NCI-H146 (cell line): Measurements from ENCODE around the gene CAPG.
"Not testable (repeated sequence)": the region's sequence is repeated elsewhere in the genome, so short reads cannot be mapped to it uniquely, and the experiment has no call there.

Experiments
- DNase-seq: peaks from one replicate; lab custom pipeline; 2025; lab: John Stamatoyannopoulos, UW

Gene CAPG

DNA sequence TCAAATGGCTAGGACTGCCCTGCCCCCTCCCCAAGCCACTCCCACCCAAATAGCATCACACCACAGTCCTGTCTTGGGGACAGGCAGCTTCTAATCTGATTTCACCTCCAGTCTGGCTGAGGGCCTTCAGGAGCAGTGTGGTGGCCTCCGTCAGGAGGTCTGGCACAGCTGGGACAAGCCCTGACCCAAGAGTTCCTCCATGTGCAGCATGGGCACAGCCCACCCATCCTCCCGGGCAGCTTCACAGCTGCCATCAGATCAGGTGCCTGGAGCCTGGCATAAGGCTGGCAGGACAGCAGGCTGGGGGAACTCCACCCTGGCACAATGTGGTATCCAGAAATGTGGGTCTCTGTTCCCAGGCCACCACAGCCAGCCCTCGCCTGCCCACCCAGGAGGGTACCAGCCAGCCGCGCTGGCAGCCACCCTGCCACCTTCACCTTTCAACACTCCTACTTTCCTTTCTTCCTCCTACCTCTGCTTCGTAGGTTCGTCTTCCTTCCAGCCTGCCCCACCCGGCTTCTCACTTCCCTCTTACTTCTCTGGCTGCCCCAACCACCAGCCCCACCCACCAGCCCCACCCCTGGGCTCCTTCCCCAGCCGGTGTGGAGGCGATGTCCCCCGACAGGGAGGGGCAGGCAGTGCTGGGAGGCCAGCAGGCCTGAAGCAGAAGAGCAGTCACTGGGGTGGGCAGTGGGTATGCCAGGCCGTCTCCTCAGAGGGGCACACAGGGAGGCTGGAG, at the start of gene CAPG:
Gene CAPG (minus strand): TSS at position 522 of the 739 bp plus-strand sequence. CDS start 8,221 bp downstream, outside the sequence.
- no peak for DNase-seq

GRCh38 chr2:85459771-85460170, 49.6 kb upstream of the CAPG start:
- no peak for DNase-seq

- DNase-seq = no peak
Observed at GRCh38 chr2:85458601-85459563, 48.7 kb upstream of the CAPG start.

DNA sequence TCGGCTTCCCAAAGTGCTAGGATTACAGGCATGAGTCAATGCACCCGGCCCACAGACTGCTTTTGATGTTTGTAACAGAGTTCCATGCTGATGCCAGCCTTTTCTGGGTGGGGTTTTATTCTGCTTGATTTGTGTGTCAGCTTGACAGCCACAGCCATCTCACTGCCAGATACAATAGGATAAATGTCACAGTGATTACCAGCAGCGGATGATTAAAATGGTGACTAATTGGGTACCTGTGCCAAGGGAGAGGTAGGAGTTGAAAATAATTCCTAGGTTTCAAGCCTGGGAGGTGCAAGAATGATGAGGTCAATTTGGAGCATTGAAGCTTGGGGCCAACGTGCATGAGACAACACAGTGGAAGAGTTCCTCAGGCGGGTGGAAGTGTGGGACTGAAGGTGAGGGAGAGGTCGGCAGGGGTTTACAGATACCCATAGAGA, 47.7 kb upstream of the CAPG start:
- DNase-seq = no peak

DNA sequence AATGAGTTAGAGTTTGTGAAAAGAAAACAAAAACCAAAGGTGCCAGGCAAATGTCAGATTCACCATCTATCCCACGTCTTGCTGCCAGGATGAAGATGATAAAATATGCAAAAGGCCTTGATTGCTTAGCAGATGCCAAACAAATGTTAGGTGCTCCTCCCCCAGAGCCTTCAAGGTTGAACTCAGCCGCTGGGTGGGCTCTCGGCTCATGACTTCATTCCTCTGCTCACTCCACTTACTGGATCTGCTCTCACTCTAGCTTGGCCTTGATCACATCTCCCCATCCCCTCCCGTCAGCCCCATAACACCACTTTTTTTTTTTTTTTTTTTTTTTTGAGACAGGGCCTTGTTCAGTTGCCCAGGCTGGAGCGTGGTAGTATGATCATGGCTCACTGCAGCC, 46.9 kb upstream of the CAPG start:
- no peak for DNase-seq

DNA sequence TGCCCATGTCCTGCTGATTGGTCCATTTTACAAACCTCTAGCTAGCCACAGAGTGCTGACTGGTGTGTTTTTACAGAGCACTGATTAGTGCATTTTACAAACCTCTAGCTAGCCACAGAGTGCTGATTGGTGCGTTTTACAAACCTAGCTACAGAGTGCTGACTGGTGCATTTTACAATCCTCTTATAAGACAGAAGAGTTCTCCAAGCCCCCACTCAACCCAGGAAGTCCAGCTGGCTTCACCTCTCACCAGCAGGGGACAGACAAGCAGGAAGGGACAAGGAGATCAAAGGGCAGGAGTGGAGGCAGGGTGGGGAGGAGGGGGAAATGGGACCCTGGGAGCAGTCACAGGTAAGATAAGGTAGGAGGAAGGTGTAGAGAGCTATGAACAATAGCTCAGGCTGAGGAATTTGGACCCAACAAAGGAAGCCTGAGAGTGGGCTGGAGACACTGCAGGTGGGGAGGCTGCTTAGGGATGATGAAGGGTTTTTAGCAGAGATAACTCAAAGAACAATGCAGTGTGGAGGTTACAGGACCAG, 45.5 kb upstream of the CAPG start:
- no peak for DNase-seq

DNA sequence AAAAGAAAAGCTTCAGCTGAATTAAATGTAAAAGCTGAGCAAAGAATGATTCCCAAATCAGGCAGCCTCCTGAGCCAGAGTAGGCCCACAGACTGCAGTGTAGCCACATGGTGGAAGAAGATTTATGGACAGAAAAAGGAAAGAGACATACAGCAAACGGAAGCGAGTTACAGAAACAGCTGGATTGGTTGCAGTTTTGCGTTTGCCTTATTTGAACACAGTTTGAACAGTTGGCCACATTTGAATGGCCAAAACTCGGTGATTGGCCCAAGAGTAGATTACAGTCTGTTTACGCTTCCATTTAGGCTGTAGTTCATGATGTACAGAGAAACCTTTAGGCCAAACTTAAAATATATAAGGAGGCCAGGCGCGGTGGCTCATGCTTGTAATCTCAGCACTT, 43.4 kb upstream of the CAPG start:
- no peak for DNase-seq

GRCh38 chr2:85452237-85452636, 42.1 kb upstream of the CAPG start:
- no peak for DNase-seq

DNA sequence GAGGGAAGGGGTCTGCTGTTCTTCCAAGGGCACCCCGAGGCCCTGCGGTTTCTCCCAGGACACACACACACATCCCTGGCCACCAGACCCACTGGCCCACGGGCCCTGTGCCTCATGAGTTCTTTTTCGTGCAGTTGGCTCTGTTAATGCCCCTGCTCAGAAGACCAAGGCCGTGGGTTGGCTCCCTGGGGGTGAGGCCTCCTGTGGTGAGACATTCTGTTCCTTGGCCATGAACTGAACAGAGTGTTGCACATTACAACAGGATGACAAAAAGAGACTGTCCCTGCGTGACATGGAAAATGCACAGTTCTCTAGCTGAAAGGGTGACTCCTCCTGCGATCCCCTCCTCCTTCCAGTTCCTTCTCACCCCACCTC, 39.0 kb upstream of the CAPG start:
- DNase-seq = no peak

GRCh38 chr2:85448461-85449213, 38.5 kb upstream of the CAPG start:
- DNase-seq = no peak

DNA sequence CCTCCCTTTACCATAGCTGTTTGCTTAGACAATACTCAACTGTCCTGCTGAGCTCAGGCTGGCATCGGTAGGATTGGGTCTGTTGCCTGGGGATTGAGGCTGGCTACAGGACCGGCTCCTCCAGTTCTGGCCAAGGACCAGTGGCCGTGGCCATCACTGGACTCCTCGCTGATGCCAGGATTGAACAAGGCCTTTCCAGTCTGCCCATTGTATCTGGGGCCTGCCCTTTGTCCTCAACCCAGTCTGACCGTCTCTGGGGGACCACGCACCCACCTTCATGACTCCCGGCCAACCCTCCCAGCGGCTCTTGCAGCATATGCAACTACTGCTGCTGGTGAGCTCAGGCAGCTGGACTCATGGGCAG, 37.0 kb upstream of the CAPG start:
- no peak for DNase-seq

DNA sequence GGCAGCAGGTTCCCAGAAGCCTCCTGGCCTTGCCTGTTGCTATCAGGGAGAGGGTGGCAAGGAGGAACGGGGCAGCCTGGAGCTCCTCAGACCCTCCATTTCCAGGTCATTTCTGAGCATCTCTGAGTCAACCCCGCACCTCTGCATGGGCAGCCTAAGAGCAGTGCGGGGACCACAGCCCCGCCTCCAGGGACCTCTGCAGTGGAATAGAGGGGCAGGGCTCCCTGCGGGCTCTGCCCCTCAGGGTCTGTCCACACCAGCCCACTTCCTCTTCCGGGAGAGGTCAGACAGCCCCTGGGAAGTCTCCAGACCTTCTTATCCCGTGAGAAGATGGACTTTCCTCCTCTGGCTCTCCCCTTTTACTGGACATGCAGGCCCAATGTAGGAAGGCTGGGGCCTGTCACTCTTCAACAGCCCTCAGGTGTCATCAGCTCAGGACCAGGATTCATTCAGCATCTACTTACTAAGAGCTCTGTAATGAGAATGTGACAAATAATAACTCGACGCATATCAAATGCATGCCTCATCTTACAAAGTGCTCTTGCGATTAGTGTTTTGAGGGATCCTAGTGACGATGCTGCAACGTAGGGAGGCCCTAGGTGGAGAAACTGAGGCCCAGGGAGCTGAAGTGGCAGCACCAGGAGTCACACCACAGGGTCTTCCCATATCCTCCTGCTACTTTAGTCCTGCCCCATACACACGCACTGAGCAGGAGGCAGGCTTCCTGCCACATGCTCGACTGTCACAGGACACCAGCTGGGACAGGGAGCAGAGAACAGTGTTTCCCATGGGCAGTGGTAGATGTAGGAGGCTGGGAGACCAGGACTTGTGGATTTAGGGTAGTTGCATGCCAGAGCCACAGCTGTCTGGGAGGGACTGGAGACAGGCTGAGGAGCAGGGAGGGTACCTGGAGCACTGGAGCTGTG, 36.4 kb upstream of the CAPG start:
- DNase-seq = no peak

GRCh38 chr2:85445316-85446295, 35.4 kb upstream of the CAPG start:
- DNase-seq = no peak

DNA sequence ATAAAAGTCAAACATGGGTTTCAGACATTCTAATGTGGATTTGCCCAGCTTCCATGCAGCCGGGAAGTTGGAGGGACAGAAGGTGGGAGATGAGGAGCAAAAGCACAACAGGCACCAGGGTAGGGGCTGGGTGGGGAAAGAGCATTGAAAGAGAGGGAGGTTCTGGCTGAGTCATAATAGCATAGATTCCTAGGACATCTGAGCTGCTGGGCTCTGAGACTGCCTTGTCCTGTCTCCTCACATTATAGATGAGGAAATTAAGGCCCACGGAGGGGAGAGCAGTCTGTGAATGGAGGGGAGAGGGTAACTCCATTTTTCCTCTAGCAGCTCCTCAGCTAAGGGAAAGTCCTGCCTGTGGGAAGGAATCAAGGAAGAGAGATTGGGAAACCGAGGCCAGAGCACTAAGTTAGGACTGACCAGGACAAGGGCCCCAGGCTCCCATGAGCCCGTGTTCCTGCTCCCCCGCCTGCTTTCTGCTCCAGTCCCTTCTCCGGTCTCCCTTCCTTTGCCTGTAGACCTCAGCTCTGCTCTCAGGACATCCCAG, 34.5 kb upstream of the CAPG start:
- DNase-seq = no peak

- no peak for DNase-seq
Observed at GRCh38 chr2:85441864-85442263, 31.7 kb upstream of the CAPG start.

- DNase-seq = no peak
Observed at GRCh38 chr2:85440729-85441128, 30.6 kb upstream of the CAPG start.

DNA sequence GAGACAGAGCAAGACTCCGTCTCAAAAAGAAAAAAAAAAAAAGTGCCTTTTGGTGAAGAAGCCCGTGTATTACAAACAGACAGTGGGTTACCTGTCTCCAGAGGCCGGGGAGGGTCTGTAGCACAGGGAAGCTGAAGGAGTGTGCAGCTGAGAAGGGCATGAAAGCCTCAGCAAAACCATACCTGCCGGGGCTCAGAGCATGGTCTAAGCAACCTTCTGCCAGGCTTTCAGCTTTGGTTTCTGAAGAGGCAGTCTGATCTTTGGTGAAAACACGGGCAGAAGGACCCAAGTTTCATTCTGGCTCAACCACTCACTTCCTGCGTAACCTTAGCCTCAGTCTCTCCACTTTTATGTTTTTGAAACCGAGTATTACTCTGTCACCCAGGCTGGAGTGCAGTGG, 29.8 kb upstream of the CAPG start:
- no peak for DNase-seq

- not testable (repeated sequence) for DNase-seq
Observed at GRCh38 chr2:85439569-85439968, 29.4 kb upstream of the CAPG start.

- DNase-seq = no peak
Observed at GRCh38 chr2:85439025-85439472, 28.9 kb upstream of the CAPG start.
